GM12878 (cell line): Measurements from ENCODE around the gene SLC25A11. TPM values are rescaled to one million over a fixed set of nuclear protein-coding genes. Genes with fewer than 3 reads are reported as not detected.
A peak's percentile ranks its signal among the peaks of the same experiment; 100 is the strongest.

Source experiments
- ATAC-seq: fragments of 200-7000 bp; cut with Tn5 transposase; 3 replicates; pipeline ENCODE4 v1.9.1; 2020; ENCODE audit warnings: mild to moderate bottlenecking, moderate library complexity
- BruUV-seq: library from RNA; stranded (reverse); fragments of 400-500 nt; replicated peaks from 2 replicates; lab custom pipeline; 2021; lab: Mats Ljungman, UMichigan
- CTCF ChIA-PET: fragments of 300-600 bp; sonication (Branson Sonifier 250); formaldehyde crosslinking; extraction: SDS; loops from one replicate; lab custom pipeline; 2021; ENCODE audit warnings: inconsistent platforms; lab: Yijun Ruan, JAX
- POLR2A ChIA-PET: fragments of 350-600 bp; formaldehyde crosslinking; extraction: SDS; loops from one replicate; lab custom pipeline; 2021; ENCODE audit warnings: inconsistent platforms; lab: Charles Lee
- RAD21 ChIA-PET: fragments of 300-600 bp; sonication (Branson Sonifier 250); formaldehyde crosslinking; loops from one replicate; lab custom pipeline; 2023; ENCODE audit warnings: antibody characterized with exemption; ENCODE audit not compliant: unreplicated experiment; lab: Charles Lee
- SMC1A ChIA-PET: fragments of 300-600 bp; sonication (Branson Sonifier 250); formaldehyde crosslinking; loops from one replicate; lab custom pipeline; 2023; ENCODE audit not compliant: unreplicated experiment, uncharacterized antibody; lab: Charles Lee
- DNase-seq: peaks from one replicate; pipeline ENCODE4 v3.0.0-alpha.2; 2011; ENCODE audit warnings: low read depth, low spot score
- FAIRE-seq: peaks from 3 replicates; lab custom pipeline; 2011; peaks lifted over from hg19 to GRCh38; lab: Jason Lieb, UNC
- H2AFZ ChIP-seq: 2 replicates; pipeline ENCODE4 v1.6.0; 2011; ENCODE audit warnings: low read depth, low read length, control low read depth; ENCODE audit not compliant: control insufficient read depth
- H3K27ac ChIP-seq: 2 replicates; pipeline ENCODE4 v1.5.1; 2011; ENCODE audit warnings: control low read depth; ENCODE audit not compliant: control insufficient read depth, insufficient read depth
- H3K27me3 ChIP-seq, 2 experiments: replicated peaks in 1 of 2; 2 replicates each; pipeline versions ENCODE4 v1.6.0 to v1.6.1; 2011; ENCODE audit warnings: low read length in 1 of 2; ENCODE audit not compliant: control insufficient read depth in 2 of 2, insufficient read depth in 2 of 2
- H3K36me3 ChIP-seq, 2 experiments: 2 replicates each; pipeline ENCODE4 v1.5.1; 2011; ENCODE audit warnings: low read length in 1 of 2; ENCODE audit not compliant: control insufficient read depth in 2 of 2, insufficient read depth in 2 of 2
- H3K4me1 ChIP-seq: 2 replicates; pipeline ENCODE4 v1.6.1; 2011; ENCODE audit warnings: mild to moderate bottlenecking, low read length, moderate library complexity, mixed read lengths; ENCODE audit not compliant: control insufficient read depth, insufficient read depth
- H3K4me2 ChIP-seq: 2 replicates; pipeline ENCODE4 v1.6.0; 2011; ENCODE audit warnings: control low read depth; ENCODE audit not compliant: control insufficient read depth, insufficient read depth
- H3K4me3 ChIP-seq: fragments of 200-600 bp; sonication (generic); 2 replicates; pipeline ENCODE4 v1.5.1; 2016
- H3K79me2 ChIP-seq: 2 replicates; pipeline ENCODE4 v1.6.0; 2011; ENCODE audit warnings: low read length; ENCODE audit not compliant: control insufficient read depth, insufficient read depth
- H3K9ac ChIP-seq: 2 replicates; pipeline ENCODE4 v1.8.0; 2011; ENCODE audit warnings: low read length, control low read depth, mixed read lengths; ENCODE audit not compliant: control insufficient read depth, insufficient read depth
- H3K9me3 ChIP-seq: replicated peaks from 3 replicates; pipeline ENCODE4 v1.5.1; 2011; ENCODE audit warnings: mild to moderate bottlenecking, low read length; ENCODE audit not compliant: control insufficient read depth, insufficient read depth
- H4K20me1 ChIP-seq: 2 replicates; pipeline ENCODE4 v1.6.0; 2011; ENCODE audit not compliant: control insufficient read depth, insufficient read depth
- CBX3 ChIP-seq: fragments of 200-600 bp; sonication (generic); IDR thresholded peaks from 2 replicates; pipeline ENCODE4 v1.6.1; 2016; ENCODE audit warnings: low read depth, borderline replicate concordance
- EED ChIP-seq: sonication (generic); IDR thresholded peaks from 2 replicates; pipeline ENCODE4 v1.6.1; 2016; ENCODE audit warnings: antibody characterized with exemption, low read depth
- GATAD2B ChIP-seq: fragments of 450-650 bp; conservative IDR thresholded peaks from 2 replicates; pipeline ENCODE4 v1.6.1; 2017; ENCODE audit warnings: low read depth, mild to moderate bottlenecking, moderate library complexity
- NFXL1 ChIP-seq: fragments of 450-650 bp; IDR thresholded peaks from 2 replicates; pipeline ENCODE4 v1.6.1; 2017; ENCODE audit warnings: antibody characterized with exemption, mild to moderate bottlenecking, borderline replicate concordance
- RCOR1 ChIP-seq: conservative IDR thresholded peaks from 2 replicates; pipeline ENCODE4 v1.6.1; 2012; ENCODE audit warnings: low read depth, low read length, improper control_type of control experiment
- SIX5 ChIP-seq: IDR thresholded peaks from 2 replicates; pipeline ENCODE4 v1.6.1; 2011; ENCODE audit warnings: mild to moderate bottlenecking, low read depth, low read length, moderate library complexity; ENCODE audit not compliant: severe bottlenecking
- SMC3 ChIP-seq: IDR thresholded peaks from 2 replicates; pipeline ENCODE4 v1.6.1; 2011; ENCODE audit warnings: low read length, improper control_type of control experiment, borderline replicate concordance
- SRF ChIP-seq, 2 experiments: IDR thresholded peaks; 2 replicates each; pipeline ENCODE4 v1.6.1; 2011; ENCODE audit warnings: low read depth in 2 of 2, low read length in 2 of 2, mild to moderate bottlenecking in 1 of 2, moderate library complexity in 1 of 2
- TAF1 ChIP-seq: IDR thresholded peaks from 2 replicates; pipeline ENCODE4 v1.6.1; 2011; ENCODE audit warnings: mild to moderate bottlenecking, low read depth, low read length, borderline replicate concordance
- TCF12 ChIP-seq: IDR thresholded peaks from 2 replicates; pipeline ENCODE4 v1.6.1; 2011; ENCODE audit warnings: low read depth, mild to moderate bottlenecking, low read length
- YY1 ChIP-seq: IDR thresholded peaks from 2 replicates; pipeline ENCODE4 v1.6.1; 2011; ENCODE audit warnings: low read depth, mild to moderate bottlenecking, low read length
- WGBS: methylation state at CpG from one replicate; pipeline ENCODE4 v1.1.6; 2016; ENCODE audit warnings: low lambda C conversion rate; ENCODE audit not compliant: insufficient replicate concordance, insufficient coverage; ENCODE audit errors: missing lambda C conversion rate; 5-methylcytosine and 5-hydroxymethylcytosine counted together
- in situ Hi-C: fragments of 300-500 bp; cut with MboI; formaldehyde crosslinking; loops from 9 replicates; pipeline ENCODE4 v1.14.3; 2018; ENCODE audit warnings: mixed read lengths
- intact Hi-C: fragments of 100-400 bp; cut with micrococcal nuclease; formaldehyde crosslinking; loops from one replicate; pipeline ENCODE4 v1.14.2; 2022; ENCODE audit not compliant: unreplicated experiment
- polyA plus RNA-seq, 11 experiments: library from polyadenylated mRNA; depleted of rRNA in 4 of 11; unstranded in 6 of 11; stranded (reverse) in 5 of 11; fragments of >200 nt; fragmentation: Nextera tagmentation in 4 of 11; fragmentation: Illumina TruSeq in 1 of 11; extraction: Ambion mirVana in 4 of 11; extraction: Trizol in 1 of 11; gene quantifications; 1 replicate in 1 of 11; 2 replicates in 10 of 11; pipeline versions ENCODE4 v1.2.1 to v1.2.3, GENCODE V29; 2011 to 2016; ENCODE audit warnings: inconsistent platforms in 2 of 11, missing spikeins in 2 of 11, low read depth in 1 of 11
- total RNA-seq, 4 experiments: library from RNA; depleted of rRNA in 3 of 4; stranded (reverse); fragments of >200 nt in 3 of 4; fragmentation: Illumina TruSeq in 1 of 4; extraction: Trizol in 1 of 4; gene quantifications; 2 replicates each; pipeline versions ENCODE4 v1.2.1 to v1.2.3, GENCODE V29; 2013 to 2021
- TF ChIP-seq, protein P1 (sequence below): fragments of 450-650 bp; IDR thresholded peaks from 2 replicates; pipeline ENCODE4 v1.6.1; 2016; ENCODE audit warnings: mild to moderate bottlenecking, moderate library complexity, borderline replicate concordance
- TF ChIP-seq, protein P2 (sequence below): IDR thresholded peaks from 2 replicates; pipeline ENCODE4 v1.6.1; 2012; ENCODE audit warnings: low read depth, low read length, improper control_type of control experiment
- TF ChIP-seq, protein P3 (sequence below): fragments of 450-650 bp; IDR thresholded peaks from 2 replicates; pipeline ENCODE4 v1.6.1; 2018; ENCODE audit warnings: borderline replicate concordance, mild to moderate bottlenecking; ENCODE audit not compliant: partially characterized antibody

SLC25A11 gene
- total and polyA plus RNA-seq, 10 of the 15 experiments (the other 5 are each of a cell fraction or from before 2014, with no cell fraction given): 5.8 to 142 (median 65.0) TPM

DNA sequence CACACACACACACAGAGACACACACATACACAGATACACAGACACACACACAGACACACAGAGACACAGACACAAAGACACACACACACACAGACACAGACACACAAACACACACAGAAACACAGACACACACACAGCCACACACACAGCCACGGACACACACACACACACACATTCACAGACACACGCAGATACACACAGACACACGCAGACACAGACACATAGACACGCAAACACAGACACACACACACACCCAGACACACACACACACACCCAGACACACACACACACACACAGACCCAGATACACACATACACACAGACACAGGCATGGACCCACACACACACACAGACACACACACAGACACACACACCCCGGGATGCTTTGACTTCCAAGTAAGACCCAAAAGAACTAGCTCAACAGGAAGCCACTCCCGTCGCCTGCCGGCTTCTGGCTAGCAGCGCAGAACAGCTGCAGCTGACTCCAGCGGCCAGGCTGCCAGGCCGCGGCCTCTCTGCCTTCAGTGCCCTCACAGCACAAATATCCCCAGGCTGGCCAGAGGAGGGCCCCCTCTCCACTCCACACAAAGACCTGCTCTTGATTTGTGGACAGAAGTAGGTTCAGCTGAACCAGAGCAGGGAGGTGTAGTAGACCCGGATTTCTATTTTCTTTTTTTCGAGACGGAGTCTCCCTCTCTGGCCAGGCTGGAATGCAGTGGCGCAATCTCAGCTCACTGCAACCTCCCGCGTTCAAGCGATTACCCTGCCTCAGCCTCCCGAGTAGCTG is 30.9 kb downstream of the SLC25A11 start:
- H4K20me1 ChIP-seq: no peaks in the 10 kb centered on the region
- ChIA-PET CTCF (interaction anchor here (0.7 to 3.0 kb wide), 29 partner anchors 8 to 530 kb away, joined by 3 to 35 read pairs (median 4); partner anchors contain the start of genes ARRB2, C1QBP, CAMTA2 and ENO3), SMC1A (interaction anchor here (0.7 to 3.2 kb wide), 15 partner anchors 9 to 176 kb away, joined by 3 to 20 read pairs (median 4); partner anchors contain the start of genes C17orf107, PFN1, RNF167 and SLC25A11), POLR2A (interaction anchor here (0.6 to 1.7 kb wide), 5 partner anchors 9 to 150 kb away, joined by 3 to 6 read pairs (median 3); partner anchors contain the start of genes CAMTA2, RNF167, SLC25A11 and SPAG7), RAD21 (interaction anchor here (0.6 to 2.2 kb wide), 13 partner anchors 11 to 163 kb away, joined by 3 to 28 read pairs (median 4); partner anchors contain the start of genes CAMTA2, PFN1, RNF167 and SLC25A11)
- H3K27me3 ChIP-seq: no peaks in the 10 kb centered on the region; a peak in 1 of 4 replicates
- no peak overlapping the region for H3K9ac ChIP-seq
- intact Hi-C loops: loop anchor here (1.0 kb wide), 2 partner anchors 58 to 153 kb away; partner anchors contain the start of gene SPAG7
- no peak overlapping the region for H3K4me3 ChIP-seq
- H3K4me1 ChIP-seq: peaks cover 4% of the 10 kb centered on the region
- H3K79me2 ChIP-seq: no peaks in the 10 kb centered on the region
- no peaks in the 10 kb centered on the region for H3K36me3 ChIP-seq
- ATAC-seq: peak; percentile 100
- in situ Hi-C loops: no loop called here
- FAIRE-seq: peak; percentile 65
- H2AFZ ChIP-seq: peak overlapping the region; percentile 68
- DNase-seq: peak; percentile 31
- no peak overlapping the region for H3K27ac ChIP-seq
- no TSS peak for BruUV-seq
- no peak overlapping the region for H3K4me2 ChIP-seq
- 37% methylated on average over 20 of the region's 20 CpGs for WGBS
- H3K9me3 ChIP-seq: no peaks in the 10 kb centered on the region
- TF ChIP-seq TAF1 (no peak), NFXL1 (no peak), CBX3 (no peak), YY1 (peak; percentile 69; the same call in 1 of the 2 replicates), EED (0 out of 2 replicates have a peak, but pooled peaks have one; percentile 15), SIX5 (no peak), TCF12 (peak; percentile 71; the same call in 1 of the 2 replicates), GATAD2B (no peak), SMC3 (peak; percentile 89), SRF (IDR thresholded peaks at IDR 0.05; ENCODE audit: low read depth in 2 of 2, low read length in 2 of 2) (no peak), RCOR1 (no peak)
- TF ChIP-seq, protein P1, sequence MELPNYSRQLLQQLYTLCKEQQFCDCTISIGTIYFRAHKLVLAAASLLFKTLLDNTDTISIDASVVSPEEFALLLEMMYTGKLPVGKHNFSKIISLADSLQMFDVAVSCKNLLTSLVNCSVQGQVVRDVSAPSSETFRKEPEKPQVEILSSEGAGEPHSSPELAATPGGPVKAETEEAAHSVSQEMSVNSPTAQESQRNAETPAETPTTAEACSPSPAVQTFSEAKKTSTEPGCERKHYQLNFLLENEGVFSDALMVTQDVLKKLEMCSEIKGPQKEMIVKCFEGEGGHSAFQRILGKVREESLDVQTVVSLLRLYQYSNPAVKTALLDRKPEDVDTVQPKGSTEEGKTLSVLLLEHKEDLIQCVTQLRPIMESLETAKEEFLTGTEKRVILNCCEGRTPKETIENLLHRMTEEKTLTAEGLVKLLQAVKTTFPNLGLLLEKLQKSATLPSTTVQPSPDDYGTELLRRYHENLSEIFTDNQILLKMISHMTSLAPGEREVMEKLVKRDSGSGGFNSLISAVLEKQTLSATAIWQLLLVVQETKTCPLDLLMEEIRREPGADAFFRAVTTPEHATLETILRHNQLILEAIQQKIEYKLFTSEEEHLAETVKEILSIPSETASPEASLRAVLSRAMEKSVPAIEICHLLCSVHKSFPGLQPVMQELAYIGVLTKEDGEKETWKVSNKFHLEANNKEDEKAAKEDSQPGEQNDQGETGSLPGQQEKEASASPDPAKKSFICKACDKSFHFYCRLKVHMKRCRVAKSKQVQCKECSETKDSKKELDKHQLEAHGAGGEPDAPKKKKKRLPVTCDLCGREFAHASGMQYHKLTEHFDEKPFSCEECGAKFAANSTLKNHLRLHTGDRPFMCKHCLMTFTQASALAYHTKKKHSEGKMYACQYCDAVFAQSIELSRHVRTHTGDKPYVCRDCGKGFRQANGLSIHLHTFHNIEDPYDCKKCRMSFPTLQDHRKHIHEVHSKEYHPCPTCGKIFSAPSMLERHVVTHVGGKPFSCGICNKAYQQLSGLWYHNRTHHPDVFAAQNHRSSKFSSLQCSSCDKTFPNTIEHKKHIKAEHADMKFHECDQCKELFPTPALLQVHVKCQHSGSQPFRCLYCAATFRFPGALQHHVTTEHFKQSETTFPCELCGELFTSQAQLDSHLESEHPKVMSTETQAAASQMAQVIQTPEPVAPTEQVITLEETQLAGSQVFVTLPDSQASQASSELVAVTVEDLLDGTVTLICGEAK: no peak
- TF ChIP-seq, protein P2, sequence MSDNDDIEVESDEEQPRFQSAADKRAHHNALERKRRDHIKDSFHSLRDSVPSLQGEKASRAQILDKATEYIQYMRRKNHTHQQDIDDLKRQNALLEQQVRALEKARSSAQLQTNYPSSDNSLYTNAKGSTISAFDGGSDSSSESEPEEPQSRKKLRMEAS: no peak
- TF ChIP-seq, protein P3, sequence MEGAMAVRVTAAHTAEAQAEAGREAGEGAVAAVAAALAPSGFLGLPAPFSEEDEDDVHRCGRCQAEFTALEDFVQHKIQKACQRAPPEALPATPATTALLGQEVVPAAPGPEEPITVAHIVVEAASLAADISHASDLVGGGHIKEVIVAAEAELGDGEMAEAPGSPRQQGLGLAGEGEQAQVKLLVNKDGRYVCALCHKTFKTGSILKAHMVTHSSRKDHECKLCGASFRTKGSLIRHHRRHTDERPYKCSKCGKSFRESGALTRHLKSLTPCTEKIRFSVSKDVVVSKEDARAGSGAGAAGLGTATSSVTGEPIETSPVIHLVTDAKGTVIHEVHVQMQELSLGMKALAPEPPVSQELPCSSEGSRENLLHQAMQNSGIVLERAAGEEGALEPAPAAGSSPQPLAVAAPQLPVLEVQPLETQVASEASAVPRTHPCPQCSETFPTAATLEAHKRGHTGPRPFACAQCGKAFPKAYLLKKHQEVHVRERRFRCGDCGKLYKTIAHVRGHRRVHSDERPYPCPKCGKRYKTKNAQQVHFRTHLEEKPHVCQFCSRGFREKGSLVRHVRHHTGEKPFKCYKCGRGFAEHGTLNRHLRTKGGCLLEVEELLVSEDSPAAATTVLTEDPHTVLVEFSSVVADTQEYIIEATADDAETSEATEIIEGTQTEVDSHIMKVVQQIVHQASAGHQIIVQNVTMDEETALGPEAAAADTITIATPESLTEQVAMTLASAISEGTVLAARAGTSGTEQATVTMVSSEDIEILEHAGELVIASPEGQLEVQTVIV: peak; percentile 30
